Colon (tissue), 2 donors: Measurements from ENCODE around the gene UNC13C.

ENCODE experiments used
- FAIRE-seq: peaks from 2 replicates; lab custom pipeline; 2012; peaks lifted over from hg19 to GRCh38; lab: Jason Lieb, UNC
- donor health status: control.
- donor health status: control.

The UNC13C gene

GRCh38 chr15:54675241-54675640 lies 697.0 kb downstream of the UNC13C start:
- no peak for FAIRE-seq

- no peak for FAIRE-seq
Observed at GRCh38 chr15:54681584-54681983, 703.3 kb downstream of the UNC13C start.
